Lower leg skin (tissue), 4 donors: ENCODE measurements around the gene PCYOX1L. TPM values are rescaled to one million over a fixed set of nuclear protein-coding genes. Genes with fewer than 3 reads are reported as not detected.

Experiments used
- DNase-seq, 2 donors: peaks; one replicate each; pipeline ENCODE4 v3.0.0-alpha.2; 2019; ENCODE audit warnings: low spot score in 2 of 2
- H3K4me3 ChIP-seq: fragments of 200-600 bp; sonication (generic); 2 replicates; pipeline ENCODE4 v1.5.1; 2017; ENCODE audit warnings: mild to moderate bottlenecking, low read depth; ENCODE audit not compliant: poor library complexity, severe bottlenecking
- POLR2A ChIP-seq, 2 donors: fragments of 450-650 bp; IDR thresholded peaks; one replicate each; pipeline ENCODE4 v1.6.1; 2016 to 2017; ENCODE audit warnings: antibody characterized with exemption in 2 of 2, mild to moderate bottlenecking in 1 of 2, moderate library complexity in 1 of 2
- WGBS, 2 donors: methylation state at CpG; one replicate each; pipeline ENCODE4 v1.1.5; 2018; 5-methylcytosine and 5-hydroxymethylcytosine counted together
- intact Hi-C: fragments of 100-400 bp; cut with DNase I; formaldehyde crosslinking; loops from one replicate; pipeline ENCODE4 v1.15.0; 2023; ENCODE audit warnings: low total_unique reads
- total RNA-seq, 4 donors: library from RNA; depleted of rRNA; stranded (reverse); fragments of >200 nt; gene quantifications; one replicate each; pipeline ENCODE4 v1.1.0, GENCODE V29; 2016
- TF ChIP-seq, protein P1 (sequence below), 3 donors: fragments of 450-650 bp; IDR thresholded peaks; one replicate each; pipeline ENCODE4 v1.5.1; 2016; ENCODE audit warnings: antibody characterized with exemption in 3 of 3, mild to moderate bottlenecking in 3 of 3, moderate library complexity in 2 of 3

Gene PCYOX1L
- total RNA-seq, 4 donors from 2014 or later = 2.7 to 5.6 (median 3.9) TPM

DNA sequence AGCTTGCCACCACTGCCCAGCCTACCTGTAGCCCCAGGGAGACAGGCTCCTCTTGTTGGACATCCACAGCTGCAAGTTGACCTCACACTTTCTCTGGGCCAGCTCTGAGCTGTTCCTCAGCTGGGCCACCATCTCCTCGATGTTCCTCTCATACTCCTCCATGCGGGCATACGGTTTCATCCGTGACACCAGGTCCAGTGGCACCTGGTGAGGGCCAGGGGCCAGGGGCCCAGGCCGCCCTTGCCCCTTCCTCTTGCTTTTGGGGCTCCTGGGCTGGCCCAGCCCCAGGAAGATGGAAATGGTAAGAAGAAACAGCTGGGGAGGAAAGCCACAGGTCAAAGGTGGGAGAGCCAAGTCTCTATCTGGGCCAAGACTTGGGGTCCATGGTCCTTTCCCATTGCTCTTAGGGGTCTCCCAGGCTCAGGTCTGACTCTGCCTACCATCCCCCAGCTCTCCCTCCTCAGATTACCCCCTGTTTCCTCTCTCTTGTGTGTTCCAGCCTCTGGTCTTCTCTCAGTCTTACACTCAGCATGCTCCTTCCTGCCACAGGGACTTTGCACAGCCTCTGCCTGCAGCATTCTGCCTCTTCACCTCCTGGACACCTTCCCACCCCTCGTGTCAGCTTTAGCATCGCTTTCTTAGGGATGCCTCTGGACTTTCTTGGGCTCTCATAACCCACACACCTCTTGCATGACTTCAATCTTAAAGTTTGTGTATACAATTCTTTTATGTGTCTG lies 19.0 kb downstream of the PCYOX1L start:
- intact Hi-C loops = no loop called here
- 91 to 92% methylated on average over 4 to 7 of the region's 7 CpGs for WGBS, 2 donors
- TF ChIP-seq, protein P1, sequence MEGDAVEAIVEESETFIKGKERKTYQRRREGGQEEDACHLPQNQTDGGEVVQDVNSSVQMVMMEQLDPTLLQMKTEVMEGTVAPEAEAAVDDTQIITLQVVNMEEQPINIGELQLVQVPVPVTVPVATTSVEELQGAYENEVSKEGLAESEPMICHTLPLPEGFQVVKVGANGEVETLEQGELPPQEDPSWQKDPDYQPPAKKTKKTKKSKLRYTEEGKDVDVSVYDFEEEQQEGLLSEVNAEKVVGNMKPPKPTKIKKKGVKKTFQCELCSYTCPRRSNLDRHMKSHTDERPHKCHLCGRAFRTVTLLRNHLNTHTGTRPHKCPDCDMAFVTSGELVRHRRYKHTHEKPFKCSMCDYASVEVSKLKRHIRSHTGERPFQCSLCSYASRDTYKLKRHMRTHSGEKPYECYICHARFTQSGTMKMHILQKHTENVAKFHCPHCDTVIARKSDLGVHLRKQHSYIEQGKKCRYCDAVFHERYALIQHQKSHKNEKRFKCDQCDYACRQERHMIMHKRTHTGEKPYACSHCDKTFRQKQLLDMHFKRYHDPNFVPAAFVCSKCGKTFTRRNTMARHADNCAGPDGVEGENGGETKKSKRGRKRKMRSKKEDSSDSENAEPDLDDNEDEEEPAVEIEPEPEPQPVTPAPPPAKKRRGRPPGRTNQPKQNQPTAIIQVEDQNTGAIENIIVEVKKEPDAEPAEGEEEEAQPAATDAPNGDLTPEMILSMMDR (IDR thresholded peaks at IDR 0.05) = no peak
- TF ChIP-seq POLR2A (IDR thresholded peaks at IDR 0.05) = no peak
- H3K4me3 ChIP-seq = no peak overlapping the region
- DNase-seq = peak in 1 of 2 donors; percentile 74

DNA sequence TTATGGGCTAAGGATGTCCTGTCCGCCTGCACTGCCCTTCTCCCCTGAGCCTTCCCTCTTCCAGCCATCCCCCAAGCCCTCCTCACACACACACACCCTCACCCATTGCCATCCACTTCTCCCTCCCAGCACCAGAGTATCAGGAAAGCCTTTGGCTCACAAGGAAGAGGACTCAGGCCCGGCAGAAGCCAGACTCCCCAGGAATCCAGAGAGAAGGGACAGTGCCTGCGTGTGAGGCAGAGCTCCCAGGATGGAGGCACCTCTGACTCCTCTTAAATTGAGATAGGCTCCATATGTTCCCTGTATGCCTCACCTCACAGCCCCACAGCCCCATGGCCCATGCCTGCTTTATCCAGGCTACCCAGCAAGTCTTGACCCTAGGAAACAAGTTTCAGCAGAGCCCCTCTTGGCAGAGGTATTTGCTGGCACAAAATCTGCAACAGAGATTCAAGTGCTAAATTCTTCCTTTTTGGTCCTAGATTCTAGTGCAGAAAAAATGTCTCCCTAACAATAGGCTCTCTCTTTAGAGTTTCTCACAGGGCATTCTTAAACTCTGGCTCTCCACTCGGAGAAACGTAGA lies 20.5 kb downstream of the PCYOX1L start:
- TF ChIP-seq POLR2A (IDR thresholded peaks at IDR 0.05) = no peak
- TF ChIP-seq, protein P1 (IDR thresholded peaks at IDR 0.05) = no peak
- intact Hi-C loops = no loop called here
- WGBS, 2 donors = 46 to 61% methylated on average over 5 of the region's 5 CpGs

DNA sequence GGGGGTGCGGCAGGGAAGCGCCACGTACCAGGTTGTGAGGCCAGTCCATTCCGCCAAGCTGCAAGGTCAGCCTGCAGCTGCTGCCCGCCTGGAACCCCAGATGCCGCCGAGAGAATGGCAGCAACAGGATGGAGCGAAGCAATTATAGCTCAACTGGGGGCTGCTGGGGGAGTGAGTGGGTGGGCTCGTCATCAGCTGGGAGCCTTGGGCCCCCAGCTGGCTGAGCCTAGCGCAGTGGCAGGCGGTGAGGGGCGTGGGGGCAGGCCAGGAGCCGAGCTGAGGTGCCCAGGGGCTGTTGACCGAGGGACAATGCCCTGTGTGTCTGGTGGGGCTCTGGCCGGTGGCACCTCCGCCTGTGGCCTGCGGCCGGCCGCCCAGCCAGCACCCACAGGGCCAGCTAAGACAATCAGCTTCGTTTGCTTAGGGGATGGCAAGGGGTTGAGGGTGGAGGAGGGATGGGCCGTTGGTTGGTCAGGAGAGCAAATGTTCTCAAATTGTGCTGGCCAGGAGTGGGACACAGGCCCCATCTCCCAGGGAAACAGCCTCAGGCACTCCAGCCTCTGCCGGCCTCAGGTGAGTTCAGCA lies 21.4 kb downstream of the PCYOX1L start, which contains the start of gene IL17B:
IL17B (minus strand) TSS at position 116 of the 585 bp plus-strand sequence; CDS start at position 49, 67 bp downstream.
- DNase-seq = no peak
- intact Hi-C loops = no loop called here
- TF ChIP-seq POLR2A (IDR thresholded peaks at IDR 0.05) = no peak
- TF ChIP-seq, protein P1 (IDR thresholded peaks at IDR 0.05) = no peak
- WGBS, 2 donors = 81 to 83% methylated on average over 21 to 22 of the region's 22 CpGs
- no peak within 1 kb of the TSS for H3K4me3 ChIP-seq

More for the DNA sequence above, 20.5 kb downstream of the PCYOX1L start:
- H3K4me3 ChIP-seq = no peak overlapping the region
- no peak for DNase-seq

DNA sequence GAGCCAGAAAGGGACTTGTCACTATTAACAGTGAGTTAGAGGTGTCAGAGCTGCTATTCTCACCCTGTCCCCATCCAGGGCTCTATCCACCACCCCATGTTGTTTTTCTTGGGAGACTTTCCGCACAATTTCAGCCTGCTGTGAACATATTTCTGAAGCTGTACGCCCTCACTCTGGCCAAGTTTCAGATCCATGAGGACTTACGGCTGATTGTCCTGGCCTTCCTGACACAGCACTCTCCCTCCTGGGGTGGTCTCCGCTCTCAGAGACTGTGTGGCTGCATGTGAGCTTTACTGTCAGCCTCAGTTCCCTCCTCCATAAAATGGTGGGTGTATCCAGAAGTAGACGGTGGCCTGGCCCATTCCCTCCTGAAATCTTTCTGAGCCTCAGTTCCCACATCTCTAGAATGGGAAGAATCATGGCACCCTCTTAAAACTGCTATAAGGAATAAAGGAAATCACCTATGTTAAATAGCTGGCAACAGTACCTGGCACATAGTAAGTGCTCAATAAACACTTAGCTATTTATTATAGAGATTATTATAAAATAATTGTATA lies 22.1 kb downstream of the PCYOX1L start:
- TF ChIP-seq POLR2A (IDR thresholded peaks at IDR 0.05) = no peak
- TF ChIP-seq, protein P1 (IDR thresholded peaks at IDR 0.05) = no peak
- 85 to 88% methylated on average over 5 of the region's 5 CpGs for WGBS, 2 donors
- no peak overlapping the region for H3K4me3 ChIP-seq

DNA sequence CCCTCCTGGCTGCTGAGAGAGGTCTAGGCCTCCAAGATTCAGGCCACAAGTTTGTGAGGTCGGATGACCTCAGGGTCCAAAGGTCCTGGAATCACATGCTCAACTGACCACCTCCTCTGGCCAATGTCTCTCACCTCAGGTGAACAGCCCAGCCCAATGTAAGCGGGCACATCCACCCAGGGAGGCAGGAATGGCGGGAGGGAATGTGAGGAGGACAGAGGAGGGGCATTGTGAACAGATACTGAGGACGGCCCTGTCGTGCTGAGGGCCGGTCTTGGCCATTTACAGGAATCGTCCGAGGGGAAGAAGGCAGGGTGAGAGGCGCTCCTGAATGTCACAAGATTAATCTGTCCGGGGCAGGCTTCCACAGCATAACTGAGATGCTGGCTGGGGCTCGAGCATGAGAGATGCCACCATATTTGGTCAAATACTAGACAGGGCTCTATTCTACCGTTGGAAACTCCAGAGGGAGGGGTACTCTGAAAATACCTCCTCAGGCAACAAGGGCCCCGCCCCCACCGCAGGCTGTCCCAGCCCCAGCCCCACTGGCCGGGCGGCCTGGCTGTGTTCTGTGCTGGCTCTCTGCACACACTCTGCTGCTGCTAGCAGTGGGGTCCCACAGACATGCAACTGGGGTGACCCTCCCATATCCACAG lies 22.7 kb downstream of the PCYOX1L start:
- H3K4me3 ChIP-seq = no peak overlapping the region
- 76 to 78% methylated on average over 12 to 15 of the region's 16 CpGs for WGBS, 2 donors
- intact Hi-C loops = loop anchor here (5.0 to 10.0 kb wide), 3 partner anchors 52 to 237 kb away; no protein-coding TSS in a partner anchor
- no peak for DNase-seq
- TF ChIP-seq, protein P1 (IDR thresholded peaks at IDR 0.05) = no peak
- no peak for TF ChIP-seq POLR2A (IDR thresholded peaks at IDR 0.05)

More for the DNA sequence above, 22.1 kb downstream of the PCYOX1L start:
- no peak for DNase-seq
- intact Hi-C loops = loop anchor here (5.0 to 10.0 kb wide), 3 partner anchors 52 to 237 kb away; no protein-coding TSS in a partner anchor
